Endothelial cell of umbilical vein (primary cell): ENCODE results near the gene CLDND2. TPM values are rescaled to one million over a fixed set of nuclear protein-coding genes. Genes with fewer than 3 reads are reported as not detected.

Experiments used
- BruUV-seq: library from RNA; stranded (reverse); fragments of 400-500 nt; replicated peaks from 2 replicates; lab custom pipeline; 2021; lab: Mats Ljungman, UMichigan
- CTCF ChIA-PET: fragments of 300-600, 350-600 bp; sonication (Branson Sonifier 250); formaldehyde crosslinking; loops from one replicate; lab custom pipeline; 2021; ENCODE audit warnings: antibody characterized with exemption, inconsistent platforms; lab: Charles Lee
- POLR2A ChIA-PET: fragments of 300-600, 350-600 bp; sonication (Branson Sonifier 250); formaldehyde crosslinking; loops from one replicate; lab custom pipeline; 2021; ENCODE audit warnings: antibody characterized with exemption, inconsistent platforms; lab: Charles Lee
- DNase-seq: peaks from one replicate; pipeline ENCODE4 v3.0.0-alpha.2; 2011; ENCODE audit warnings: low read depth, low spot score
- FAIRE-seq: peaks from 2 replicates; lab custom pipeline; 2011; peaks lifted over from hg19 to GRCh38; lab: Jason Lieb, UNC
- H2AFZ ChIP-seq: 2 replicates; pipeline ENCODE4 v1.6.0; 2012; ENCODE audit warnings: low read depth, low read length, control low read depth, inconsistent platforms
- H3K27ac ChIP-seq: 2 replicates; pipeline ENCODE4 v1.5.1; 2011; ENCODE audit warnings: low read depth, mild to moderate bottlenecking, control low read depth, low read length, moderate library complexity; ENCODE audit not compliant: insufficient read depth
- H3K27me3 ChIP-seq, 2 experiments: 2 replicates each; pipeline versions ENCODE4 v1.6.0 to v1.6.1; 2011; ENCODE audit warnings: low read length in 2 of 2, mixed read lengths in 1 of 2; ENCODE audit not compliant: control insufficient read depth in 2 of 2, insufficient read depth in 2 of 2
- H3K36me3 ChIP-seq, 2 experiments: 2 replicates in 1 of 2; 3 replicates in 1 of 2; pipeline ENCODE4 v1.5.1; 2011; ENCODE audit warnings: low read length in 2 of 2, mild to moderate bottlenecking in 1 of 2, moderate library complexity in 1 of 2; ENCODE audit not compliant: control insufficient read depth in 2 of 2, insufficient read depth in 2 of 2; ENCODE audit errors: extremely low read depth in 1 of 2
- H3K4me1 ChIP-seq: 3 replicates; pipeline ENCODE4 v1.5.1; 2011; ENCODE audit warnings: mild to moderate bottlenecking, low read length; ENCODE audit not compliant: control insufficient read depth, insufficient read depth; ENCODE audit errors: extremely low read depth
- H3K4me2 ChIP-seq: 2 replicates; pipeline ENCODE4 v1.6.1; 2011; ENCODE audit warnings: low read length, control low read depth, mixed read lengths; ENCODE audit not compliant: insufficient read depth
- H3K4me3 ChIP-seq, 3 experiments: fragments of 200-600 bp in 1 of 3; sonication (generic), shearing (Covaris generic) in 1 of 3; replicated peaks in 1 of 3; 2 replicates each; pipeline ENCODE4 v1.5.1; 2011 to 2016; ENCODE audit warnings: control low read depth in 3 of 3, low read length in 3 of 3, mild to moderate bottlenecking in 2 of 3, inconsistent platforms in 1 of 3, low read depth in 1 of 3, moderate library complexity in 1 of 3; ENCODE audit not compliant: insufficient read depth in 1 of 3
- H3K79me2 ChIP-seq: 2 replicates; pipeline ENCODE4 v1.6.0; 2012; ENCODE audit warnings: low read length, inconsistent platforms; ENCODE audit not compliant: control insufficient read depth, insufficient read depth
- H3K9ac ChIP-seq: replicated peaks from 2 replicates; pipeline ENCODE3; 2011; ENCODE audit warnings: low read length, control low read depth; ENCODE audit not compliant: insufficient read depth; ENCODE audit errors: extremely low read depth
- H3K9me1 ChIP-seq: replicated peaks from 3 replicates; pipeline ENCODE4 v1.6.0; 2011; ENCODE audit warnings: mild to moderate bottlenecking, low read length; ENCODE audit not compliant: control insufficient read depth, insufficient read depth; ENCODE audit errors: extremely low read depth
- H3K9me3 ChIP-seq: replicated peaks from 2 replicates; pipeline ENCODE4 v1.5.1; 2012; ENCODE audit warnings: low read length, inconsistent platforms; ENCODE audit not compliant: control insufficient read depth, insufficient read depth
- H4K20me1 ChIP-seq: replicated peaks from 2 replicates; pipeline ENCODE3; 2011; ENCODE audit warnings: mild to moderate bottlenecking, low read length; ENCODE audit not compliant: control insufficient read depth, insufficient read depth; ENCODE audit errors: extremely low read depth
- EZH2 ChIP-seq: IDR thresholded peaks from 2 replicates; pipeline ENCODE4 v1.6.1; 2012; ENCODE audit warnings: borderline replicate concordance, low read depth, mild to moderate bottlenecking, moderate library complexity, low read length, inconsistent platforms; ENCODE audit not compliant: severe bottlenecking
- FOS ChIP-seq: IDR thresholded peaks from 2 replicates; pipeline ENCODE4 v1.6.1; 2011; ENCODE audit warnings: mild to moderate bottlenecking, low read length, moderate library complexity, borderline replicate concordance; ENCODE audit not compliant: insufficient read depth
- GATA2 ChIP-seq: IDR thresholded peaks from 2 replicates; pipeline ENCODE4 v1.7.0; 2011; ENCODE audit warnings: low read depth, mild to moderate bottlenecking, moderate library complexity, mixed read lengths, low read length; ENCODE audit not compliant: insufficient read length, insufficient read depth
- JUN ChIP-seq: IDR thresholded peaks from 2 replicates; pipeline ENCODE4 v1.6.1; 2011; ENCODE audit warnings: borderline replicate concordance, low read depth; ENCODE audit not compliant: insufficient read length, insufficient read depth
- MYC ChIP-seq: IDR thresholded peaks from one replicate; pipeline ENCODE4 v1.6.1; 2011; ENCODE audit warnings: mild to moderate bottlenecking, low read depth, low read length
- POLR2A ChIP-seq: IDR thresholded peaks from 2 replicates; pipeline ENCODE4 v1.6.1; 2012; ENCODE audit warnings: low read depth, mild to moderate bottlenecking, control low read depth, low read length
- POLR2AphosphoS5 ChIP-seq: IDR thresholded peaks from 2 replicates; pipeline ENCODE4 v1.6.1; 2012; ENCODE audit warnings: low read depth, mild to moderate bottlenecking, control low read depth, low read length, moderate library complexity; ENCODE audit not compliant: insufficient read depth
- dilution Hi-C: fragments of 300-500 bp; cut with MboI; formaldehyde crosslinking; loops from one replicate; pipeline ENCODE4 v1.15.0; 2019; ENCODE audit warnings: low sequenced_read_pairs; ENCODE audit not compliant: extremely low pct_ligation_motif_present
- intact Hi-C: fragments of 100-400 bp; cut with micrococcal nuclease; formaldehyde crosslinking; loops from one replicate; pipeline ENCODE4 v1.10.0; 2022
- polyA plus RNA-seq, 4 experiments: library from polyadenylated mRNA; depleted of rRNA in 3 of 4; stranded (reverse) in 3 of 4; unstranded in 1 of 4; fragments of >200 nt; gene quantifications; 2 replicates each; pipeline versions ENCODE4 v1.2.1 to v1.2.3, GENCODE V29; 2011 to 2012; ENCODE audit warnings: missing spikeins in 1 of 4
- total RNA-seq: library from RNA; stranded (reverse); gene quantifications from 2 replicates; pipeline ENCODE4 v1.2.3, GENCODE V29; 2021
- TF ChIP-seq, protein P1 (sequence below): IDR thresholded peaks from 2 replicates; pipeline ENCODE4 v1.6.1; 2011; ENCODE audit not compliant: insufficient read depth, insufficient read length
- TF ChIP-seq, protein P2 (sequence below), 2 donors: IDR thresholded peaks; 1 replicate in 1 of 2; 2 replicates in 1 of 2; pipeline ENCODE4 v1.5.1; 2011; ENCODE audit warnings: low read length in 2 of 2, mild to moderate bottlenecking in 2 of 2, moderate library complexity in 2 of 2, control low read depth in 1 of 2, inconsistent platforms in 1 of 2, low read depth in 1 of 2; ENCODE audit not compliant: insufficient read depth in 1 of 2; ENCODE audit errors: extremely low read depth in 1 of 2

Gene CLDND2
- total and polyA plus RNA-seq, 2 donors (not counting 3 experiments of a cell fraction or from before 2014, with no cell fraction given): 0.97 TPM; not detected in 1

DNA sequence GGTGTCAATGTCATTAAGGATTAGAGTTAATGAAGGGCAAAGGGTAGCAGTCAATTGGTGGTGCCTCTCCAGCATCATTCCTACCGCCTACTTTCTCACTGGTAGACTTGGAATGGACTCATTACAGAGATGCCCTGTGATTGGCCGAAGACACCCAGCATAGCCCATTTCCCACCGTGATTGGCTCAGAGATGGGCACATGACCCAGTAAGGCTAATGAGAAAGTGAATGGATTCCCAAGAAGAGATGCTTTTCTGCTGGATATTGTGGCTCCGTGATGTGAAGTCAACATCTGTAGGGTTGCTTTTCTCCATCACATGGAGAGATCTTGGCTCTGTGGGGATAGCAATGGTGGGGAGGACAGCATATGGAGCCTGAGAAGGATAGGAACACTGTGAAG is 38.4 kb downstream of the CLDND2 start:
- Histone ChIP-seq H3K4me1 (no peaks in the 10 kb centered on the region), H3K4me2 (no peak overlapping the region), H3K79me2 (no peaks in the 10 kb centered on the region), H3K9me3 (no peaks in the 10 kb centered on the region), H3K9me1 (no peaks in the 10 kb centered on the region), H3K27ac (no peak overlapping the region), H2AFZ (no peak overlapping the region), H4K20me1 (no peaks in the 10 kb centered on the region), H3K9ac (no peak overlapping the region), H3K27me3 (peaks cover 6 to 7% of the 10 kb centered on the region in 2 experiments), H3K36me3 (no peaks in the 10 kb centered on the region), H3K4me3 (no peak overlapping the region)
- dilution Hi-C loops: no loop called here
- no peak for DNase-seq
- TF ChIP-seq, protein P1, sequence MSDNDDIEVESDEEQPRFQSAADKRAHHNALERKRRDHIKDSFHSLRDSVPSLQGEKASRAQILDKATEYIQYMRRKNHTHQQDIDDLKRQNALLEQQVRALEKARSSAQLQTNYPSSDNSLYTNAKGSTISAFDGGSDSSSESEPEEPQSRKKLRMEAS: no peak
- TF ChIP-seq MYC (no peak), JUN (no peak), POLR2A (no peak), FOS (no peak), POLR2AphosphoS5 (no peak), GATA2 (no peak), EZH2 (no peak)
- TF ChIP-seq, protein P2, sequence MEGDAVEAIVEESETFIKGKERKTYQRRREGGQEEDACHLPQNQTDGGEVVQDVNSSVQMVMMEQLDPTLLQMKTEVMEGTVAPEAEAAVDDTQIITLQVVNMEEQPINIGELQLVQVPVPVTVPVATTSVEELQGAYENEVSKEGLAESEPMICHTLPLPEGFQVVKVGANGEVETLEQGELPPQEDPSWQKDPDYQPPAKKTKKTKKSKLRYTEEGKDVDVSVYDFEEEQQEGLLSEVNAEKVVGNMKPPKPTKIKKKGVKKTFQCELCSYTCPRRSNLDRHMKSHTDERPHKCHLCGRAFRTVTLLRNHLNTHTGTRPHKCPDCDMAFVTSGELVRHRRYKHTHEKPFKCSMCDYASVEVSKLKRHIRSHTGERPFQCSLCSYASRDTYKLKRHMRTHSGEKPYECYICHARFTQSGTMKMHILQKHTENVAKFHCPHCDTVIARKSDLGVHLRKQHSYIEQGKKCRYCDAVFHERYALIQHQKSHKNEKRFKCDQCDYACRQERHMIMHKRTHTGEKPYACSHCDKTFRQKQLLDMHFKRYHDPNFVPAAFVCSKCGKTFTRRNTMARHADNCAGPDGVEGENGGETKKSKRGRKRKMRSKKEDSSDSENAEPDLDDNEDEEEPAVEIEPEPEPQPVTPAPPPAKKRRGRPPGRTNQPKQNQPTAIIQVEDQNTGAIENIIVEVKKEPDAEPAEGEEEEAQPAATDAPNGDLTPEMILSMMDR (IDR thresholded peaks at IDR 0.05; ENCODE audit: extremely low read depth in 1 of 2, insufficient read depth in 1 of 2, low read depth in 1 of 2, low read length in 2 of 2): no peak
- POLR2A ChIA-PET: no interaction called here
- CTCF ChIA-PET: no interaction called here
- FAIRE-seq: no peak
- intact Hi-C loops: no loop called here
- no TSS peak for BruUV-seq
